ENCODE results near the gene GNAL.
"Not testable (repeated sequence)": the region's sequence is repeated elsewhere in the genome, so short reads cannot be mapped to it uniquely, and the experiment has no call there.

GNAL gene

DNA sequence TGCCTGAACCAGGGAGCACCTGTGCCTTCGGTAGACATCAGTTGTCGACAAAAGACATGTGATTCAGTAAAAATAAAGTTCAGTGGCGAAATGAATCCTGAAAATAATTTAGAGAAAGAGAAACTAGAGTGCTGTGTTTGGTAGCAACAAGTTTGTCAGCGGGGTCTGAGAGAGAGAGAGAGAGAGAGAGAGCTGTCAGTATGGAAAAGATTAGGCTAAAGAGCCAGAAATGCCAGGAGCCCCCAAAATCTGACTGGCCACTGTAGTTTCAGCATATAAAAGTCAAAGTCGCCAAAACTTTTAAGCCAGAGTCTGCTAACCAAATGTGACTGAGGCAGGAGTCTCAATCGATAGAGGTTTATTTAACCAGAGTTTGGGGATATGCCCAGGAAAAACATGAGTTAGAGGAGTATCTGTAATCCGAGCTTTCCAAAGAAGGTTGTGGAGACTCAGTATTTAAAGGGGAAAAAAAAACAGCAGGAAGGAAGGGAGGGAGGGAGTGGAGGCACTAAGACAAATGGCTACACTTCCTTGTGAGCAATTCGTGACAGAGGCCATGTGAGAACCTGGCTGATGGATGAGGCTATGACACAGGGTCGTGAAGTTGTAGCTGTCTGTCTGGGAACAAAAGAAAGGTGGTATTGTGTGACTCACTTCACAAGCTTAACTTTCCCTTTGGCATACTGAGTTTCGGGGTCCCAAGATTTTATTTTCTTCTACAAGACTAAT is 20.5 kb upstream of the GNAL start:
- no peak for DNase-seq (ENCODE audit: extremely low read depth in 1 of 2, low read depth in 1 of 2)

DNA sequence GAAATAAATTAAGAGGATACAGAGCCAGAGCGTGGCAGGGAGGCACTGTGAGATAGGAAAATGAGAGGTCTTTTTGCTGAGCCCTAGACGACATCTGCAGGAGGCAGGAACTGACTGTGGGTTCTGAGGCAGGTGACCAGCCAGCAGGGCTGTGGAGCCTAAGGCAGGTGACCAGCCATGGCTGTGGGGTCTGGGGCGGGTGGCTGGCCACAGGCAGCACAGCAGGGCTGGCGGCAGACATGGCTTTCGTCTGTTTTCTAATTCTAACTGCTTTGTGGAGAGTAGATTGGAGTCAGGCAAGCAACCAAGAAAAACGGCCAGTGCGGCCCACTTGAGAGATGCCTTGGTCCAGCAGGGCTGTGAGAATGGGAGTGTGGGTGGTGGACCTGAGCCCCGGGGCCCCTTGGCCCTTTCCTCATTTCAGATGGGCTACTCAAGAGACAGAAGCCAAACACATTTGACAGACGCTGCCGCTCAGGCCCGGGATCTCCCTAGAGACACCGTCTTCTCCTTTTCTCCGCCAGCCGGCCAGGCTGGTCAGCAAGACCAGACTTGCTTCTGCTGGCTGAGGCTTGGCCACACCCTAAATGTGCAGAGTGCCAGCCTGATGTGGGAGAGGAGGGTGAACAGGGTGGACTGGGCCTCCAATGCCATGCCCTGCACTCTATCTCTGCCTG is 19.7 kb upstream of the GNAL start:
- DNase-seq (ENCODE audit: extremely low read depth in 1 of 2, low read depth in 1 of 2) = no peak

- DNase-seq (ENCODE audit: extremely low read depth in 1 of 2, low read depth in 1 of 2) = no peak
Measured at GRCh38 chr18:11669948-11670275, 19.2 kb upstream of the GNAL start.

GRCh38 chr18:11671156-11671555 is 17.9 kb upstream of the GNAL start:
- DNase-seq (ENCODE audit: extremely low read depth in 1 of 2, low read depth in 1 of 2) = no peak

- DNase-seq (ENCODE audit: extremely low read depth in 1 of 2, low read depth in 1 of 2) = no peak
Measured at GRCh38 chr18:11672198-11672597, 16.9 kb upstream of the GNAL start.

GRCh38 chr18:11672846-11673454 is 16.1 kb upstream of the GNAL start:
- DNase-seq (ENCODE audit: extremely low read depth in 1 of 2, low read depth in 1 of 2) = no peak

DNA sequence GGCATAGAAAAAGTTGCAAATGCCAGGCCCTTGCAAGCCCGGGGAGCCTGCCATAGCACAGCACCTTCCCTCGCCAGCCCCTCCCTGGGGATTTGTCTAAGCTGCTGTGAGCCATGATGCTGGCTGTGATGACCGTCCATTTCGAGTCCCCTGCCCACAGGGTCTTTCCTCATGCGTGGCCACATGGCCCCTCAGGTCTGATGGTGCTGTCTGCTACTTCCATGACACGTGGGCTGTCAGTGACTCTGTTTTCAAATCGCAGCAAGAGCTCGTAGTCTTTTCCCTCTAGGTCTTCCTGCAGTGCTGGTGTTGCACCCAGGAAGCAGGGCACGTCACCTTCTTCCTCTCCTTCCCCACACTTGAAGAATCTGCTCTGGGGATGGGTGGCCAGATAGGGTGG is 15.5 kb upstream of the GNAL start:
- DNase-seq (ENCODE audit: extremely low read depth in 1 of 2, low read depth in 1 of 2) = no peak

GRCh38 chr18:11674119-11674518 is 14.9 kb upstream of the GNAL start:
- no peak for DNase-seq (ENCODE audit: extremely low read depth in 1 of 2, low read depth in 1 of 2)

- DNase-seq (ENCODE audit: extremely low read depth in 1 of 2, low read depth in 1 of 2) = no peak
Measured at GRCh38 chr18:11676386-11676785, 12.7 kb upstream of the GNAL start.

- DNase-seq (ENCODE audit: extremely low read depth in 1 of 2, low read depth in 1 of 2) = no peak
Measured at GRCh38 chr18:11676867-11677266, 12.2 kb upstream of the GNAL start.

DNA sequence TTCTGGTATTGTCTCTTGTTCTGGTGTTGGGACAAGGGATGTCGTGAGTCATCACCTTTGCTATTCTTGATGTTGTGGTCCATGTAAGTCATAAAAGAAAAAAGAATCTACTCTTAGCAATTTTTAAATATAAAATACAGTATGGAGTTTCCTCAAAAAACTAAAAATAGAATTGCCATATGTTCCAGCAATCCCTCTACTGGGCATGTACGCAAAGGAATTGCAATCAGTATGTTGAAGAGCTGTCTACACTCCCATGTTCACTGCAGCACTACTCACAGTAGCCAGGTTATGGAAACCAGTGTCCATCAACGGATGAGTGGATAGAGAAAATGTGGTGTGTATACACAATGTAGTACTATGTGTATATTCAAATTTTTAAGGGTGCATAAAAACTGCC is 10.9 kb upstream of the GNAL start:
- DNase-seq (ENCODE audit: extremely low read depth in 1 of 2, low read depth in 1 of 2) = no peak

- peak in 1 of 2 donors; percentile 2 for DNase-seq (ENCODE audit: extremely low read depth in 1 of 2, low read depth in 1 of 2)
Measured at GRCh38 chr18:11689669-11690565, 853 bp downstream of the GNAL start.

GRCh38 chr18:11690660-11691059 is 1.6 kb downstream of the GNAL start:
- DNase-seq (ENCODE audit: extremely low read depth in 1 of 2, low read depth in 1 of 2) = not testable (repeated sequence)

- DNase-seq (ENCODE audit: extremely low read depth in 1 of 2, low read depth in 1 of 2) = no peak
Measured at GRCh38 chr18:11695736-11696135, 6.7 kb downstream of the GNAL start.

DNA sequence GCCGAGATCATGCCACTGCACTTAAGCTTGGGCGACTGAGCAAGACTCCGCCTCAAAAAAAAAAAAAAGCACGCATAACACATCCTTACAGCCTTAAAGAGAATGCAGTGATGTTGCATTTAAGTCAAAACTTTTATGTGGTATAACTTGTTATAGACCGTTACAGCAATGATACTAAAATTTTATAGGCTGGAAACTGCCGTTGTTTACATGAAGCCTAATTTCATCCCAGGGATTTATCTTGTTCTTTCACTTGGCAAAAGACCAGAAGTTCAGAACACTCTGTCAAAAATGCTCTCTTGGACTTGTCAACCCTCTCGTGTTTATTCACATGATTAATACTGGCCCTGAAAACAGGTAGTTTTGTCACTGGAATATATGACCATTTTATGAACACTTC is 7.4 kb downstream of the GNAL start:
- DNase-seq (ENCODE audit: extremely low read depth in 1 of 2, low read depth in 1 of 2) = no peak

- DNase-seq (ENCODE audit: extremely low read depth in 1 of 2, low read depth in 1 of 2) = no peak
Measured at GRCh38 chr18:11700876-11701275, 11.8 kb downstream of the GNAL start.

DNA sequence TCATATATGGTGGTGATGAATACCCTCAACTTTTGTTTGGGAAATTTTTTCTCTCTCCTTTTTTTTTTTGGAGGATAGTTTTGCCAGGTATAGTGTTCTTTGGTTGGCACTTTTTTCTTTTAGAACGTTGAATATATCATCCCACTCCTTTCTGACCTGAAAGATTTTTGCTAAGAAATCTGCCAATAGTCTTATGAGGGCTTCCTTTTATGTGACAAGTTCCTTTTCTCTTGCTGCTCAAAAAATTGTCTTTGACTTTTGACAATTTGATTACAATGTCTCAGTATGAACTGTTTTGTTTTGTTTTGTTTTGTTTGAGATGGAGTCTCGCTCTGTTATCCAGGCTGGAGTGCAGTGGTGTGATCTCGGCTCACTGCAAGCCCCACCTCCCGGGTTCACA is 21.5 kb downstream of the GNAL start:
- no peak for DNase-seq (ENCODE audit: extremely low read depth in 1 of 2, low read depth in 1 of 2)

DNA sequence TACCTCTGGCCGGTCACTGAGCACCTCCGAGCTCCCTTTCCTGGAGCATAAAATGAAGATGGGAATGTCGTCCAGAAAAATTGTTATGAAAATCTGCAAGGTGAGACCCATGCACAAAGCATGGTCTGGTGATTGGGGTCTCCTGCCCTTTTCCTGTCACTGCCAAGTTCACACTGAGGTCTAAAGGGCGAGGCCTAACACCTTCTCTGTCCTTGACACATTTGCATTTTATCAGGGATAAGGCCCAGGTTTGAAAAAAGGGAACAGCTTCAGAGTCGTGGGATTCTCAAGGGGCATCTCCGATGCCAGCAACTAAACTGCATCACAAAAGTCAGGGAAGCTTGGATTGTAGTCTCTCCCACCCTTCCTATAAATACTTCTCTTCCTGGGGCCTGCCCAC is 24.7 kb downstream of the GNAL start:
- no peak for DNase-seq (ENCODE audit: extremely low read depth in 1 of 2, low read depth in 1 of 2)

GRCh38 chr18:11714244-11714918 is 25.3 kb downstream of the GNAL start:
- DNase-seq (ENCODE audit: extremely low read depth in 1 of 2, low read depth in 1 of 2) = no peak

DNA sequence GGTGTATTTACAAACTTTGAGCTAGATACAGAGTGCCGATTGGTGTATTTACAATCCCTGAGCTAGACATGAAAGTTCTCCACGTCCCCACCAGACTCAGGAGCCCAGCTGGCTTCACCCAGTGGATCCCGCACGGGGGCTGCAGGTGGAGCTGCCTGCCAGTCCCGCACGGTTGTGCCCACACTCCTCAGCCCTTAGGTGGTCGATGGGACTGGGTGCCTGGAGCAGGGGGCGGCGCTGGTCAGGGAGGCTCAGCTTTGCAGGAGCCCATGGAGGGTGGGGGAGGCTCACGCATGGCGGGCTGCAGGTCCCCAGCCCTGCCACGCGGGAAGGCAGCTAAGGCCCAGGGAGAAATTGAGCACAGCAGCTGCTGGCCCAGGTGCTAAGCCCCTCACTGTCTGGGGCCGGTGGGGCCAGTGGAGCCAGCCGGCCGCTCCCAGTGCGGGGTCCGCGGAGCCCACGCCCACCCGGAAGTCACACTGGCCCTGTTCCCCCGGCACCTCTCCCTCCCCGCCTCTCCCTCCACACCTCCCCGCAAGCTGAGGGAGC is 27.8 kb downstream of the GNAL start:
- not testable (repeated sequence) for DNase-seq (ENCODE audit: extremely low read depth in 1 of 2, low read depth in 1 of 2)

Measured in stimulated activated CD8-positive, alpha-beta memory T cell treated with anti-CD3 and anti-CD28 coated beads, Interleukin-7, amount 100 ng/mL, for 48 hours (primary cell).